Measurements from ENCODE around the gene GABBR1.

GABBR1 gene

DNA sequence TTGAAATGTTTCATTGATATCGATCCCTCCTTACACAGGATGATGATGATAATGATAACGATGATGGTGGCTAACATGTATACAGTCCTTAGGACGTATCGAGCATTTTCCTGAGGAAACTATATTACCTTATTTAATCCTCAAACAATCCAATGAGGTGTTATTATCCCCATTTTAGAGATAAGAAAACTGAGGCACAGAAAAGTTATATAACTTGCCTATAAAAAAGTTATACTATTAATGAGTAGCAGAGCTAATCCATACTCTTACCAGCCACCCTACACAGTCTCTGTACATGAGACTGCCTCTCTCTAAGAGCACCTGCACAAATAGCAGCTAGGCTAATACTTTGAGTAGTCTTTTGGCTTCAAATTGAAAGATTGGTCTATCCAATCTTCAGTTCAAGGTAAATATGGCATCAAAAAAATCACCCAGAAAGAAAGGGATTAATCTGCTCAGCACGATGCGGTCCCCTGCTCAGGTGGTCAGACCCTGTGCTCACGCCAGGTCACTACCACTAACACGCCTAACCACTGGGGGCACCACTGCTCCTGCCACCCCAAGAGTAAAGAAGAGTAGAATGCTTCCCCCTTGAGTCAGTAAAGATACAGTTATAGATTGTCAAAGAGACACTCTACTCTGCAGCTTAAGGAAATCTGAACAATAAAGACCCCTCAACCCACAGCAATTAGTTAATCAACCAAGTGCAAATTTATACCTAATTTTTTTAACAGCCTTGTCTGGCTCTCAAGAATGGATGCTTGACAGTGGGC is 15.0 kb downstream of the GABBR1 start:
- DNase-seq, result no peak

DNA sequence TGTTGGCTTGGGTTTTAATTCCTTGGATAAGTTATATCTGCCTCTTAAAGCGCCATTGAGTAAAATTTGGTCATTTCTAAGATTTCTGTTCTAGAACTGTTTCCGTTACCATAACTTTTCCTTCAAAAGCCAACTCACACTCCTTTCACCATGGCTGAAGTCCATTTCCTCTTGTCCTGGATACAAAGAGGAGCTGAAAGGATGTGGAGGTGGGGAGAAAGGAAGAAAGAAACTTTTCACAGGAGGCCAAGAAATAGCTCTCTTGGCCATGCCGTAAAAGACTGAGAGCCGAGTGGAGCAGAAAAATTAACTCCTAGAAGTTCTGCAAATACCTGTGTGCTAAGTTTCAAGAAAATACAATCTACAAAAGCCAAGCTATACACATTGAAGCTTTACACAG is 21.6 kb downstream of the GABBR1 start:
- DNase-seq, result no peak

DNA sequence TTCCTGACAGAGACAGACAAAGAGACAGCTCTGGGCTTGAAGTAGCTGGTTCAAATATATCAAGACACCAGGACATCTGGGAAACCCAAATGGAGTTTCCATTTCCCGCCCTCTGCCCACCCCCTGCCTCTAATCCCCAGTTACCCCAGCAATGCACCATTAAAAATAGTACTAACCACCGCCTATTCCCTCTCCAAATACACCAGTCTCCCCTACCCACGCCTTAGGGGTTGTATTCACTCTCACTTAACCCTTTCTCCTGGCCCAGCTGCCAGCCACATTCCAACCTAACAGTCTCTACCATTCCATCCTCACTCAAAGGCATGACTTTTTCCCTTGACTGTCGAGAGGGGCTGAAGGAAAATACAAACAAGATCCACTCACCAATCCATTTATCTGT is 22.4 kb downstream of the GABBR1 start:
- DNase-seq, result no peak

DNA sequence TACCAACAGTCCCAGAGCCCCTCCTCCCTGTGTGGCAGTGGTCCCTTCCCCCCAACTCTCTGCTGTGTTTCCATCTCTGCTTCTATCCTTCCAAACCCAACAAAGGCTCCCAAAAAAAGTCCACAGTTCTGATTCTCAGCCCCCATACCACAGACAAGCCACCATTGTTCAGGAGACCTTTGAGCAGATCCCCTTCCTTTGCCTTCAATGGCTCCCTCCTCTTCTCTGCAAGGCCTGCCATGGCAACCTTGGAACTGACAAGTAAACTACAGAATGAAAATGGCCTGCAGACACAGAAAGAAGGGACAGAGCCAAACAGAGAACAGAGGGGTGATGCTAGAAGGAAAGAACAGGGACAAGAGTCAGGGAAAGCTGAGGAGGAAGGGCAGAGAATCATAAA is 24.9 kb downstream of the GABBR1 start:
- DNase-seq, result no peak

DNA sequence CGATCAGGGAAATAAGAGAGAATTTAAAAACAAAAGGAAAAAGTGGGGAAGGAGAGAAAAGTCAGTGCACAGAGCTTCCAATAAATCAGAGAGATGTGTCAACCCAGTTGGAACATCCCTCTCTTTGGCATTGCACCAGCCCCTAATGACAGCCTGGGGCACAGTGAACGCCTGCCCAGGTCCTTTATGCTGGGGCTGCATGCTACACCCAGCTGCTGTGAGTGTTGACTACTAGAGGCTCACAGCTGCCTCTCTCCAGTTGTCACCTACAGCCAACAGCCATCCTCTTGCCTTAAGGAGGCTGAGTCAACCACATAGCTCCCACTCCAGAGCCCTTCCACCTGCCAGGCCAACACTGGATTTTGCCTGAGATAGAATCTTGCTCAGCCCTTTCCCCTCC is 29.1 kb downstream of the GABBR1 start:
- DNase-seq, result no peak

GRCh38 chr6:29603456-29603855 is 29.5 kb downstream of the GABBR1 start:
- DNase-seq, result no peak

- DNase-seq, result no peak
These were observed 30.2 kb downstream of the GABBR1 start for GRCh38 chr6:29602564-29603361.

DNA sequence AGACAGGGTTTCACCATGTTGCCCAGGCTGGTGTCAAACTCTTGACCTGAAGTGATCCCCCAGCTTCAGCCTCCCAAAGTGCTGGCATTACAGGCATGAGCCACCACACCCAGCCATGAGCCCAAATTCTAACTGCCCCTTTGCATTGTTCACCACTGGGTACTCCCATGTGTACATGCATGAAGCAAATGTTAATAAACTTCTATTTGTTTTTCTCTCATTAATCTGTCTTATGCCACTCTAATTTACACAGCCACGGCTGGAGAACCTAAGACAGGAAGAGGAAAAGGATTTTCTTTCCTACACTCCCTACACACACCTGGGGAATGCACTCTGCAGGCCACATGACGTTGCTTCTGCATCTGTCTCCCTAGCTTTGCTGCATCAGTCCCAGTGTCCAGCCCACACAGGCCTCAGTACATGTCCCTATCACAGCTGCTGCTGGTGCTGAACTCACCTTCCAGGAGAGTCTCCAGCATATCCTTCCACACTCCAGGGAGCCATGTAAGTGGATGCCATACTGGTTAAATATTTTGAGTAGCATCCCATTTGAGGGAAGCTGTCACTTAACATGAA is 34.7 kb downstream of the GABBR1 start:
- DNase-seq, result no peak

GRCh38 chr6:29597184-29597583 is 35.8 kb downstream of the GABBR1 start:
- DNase-seq, result no peak

DNA sequence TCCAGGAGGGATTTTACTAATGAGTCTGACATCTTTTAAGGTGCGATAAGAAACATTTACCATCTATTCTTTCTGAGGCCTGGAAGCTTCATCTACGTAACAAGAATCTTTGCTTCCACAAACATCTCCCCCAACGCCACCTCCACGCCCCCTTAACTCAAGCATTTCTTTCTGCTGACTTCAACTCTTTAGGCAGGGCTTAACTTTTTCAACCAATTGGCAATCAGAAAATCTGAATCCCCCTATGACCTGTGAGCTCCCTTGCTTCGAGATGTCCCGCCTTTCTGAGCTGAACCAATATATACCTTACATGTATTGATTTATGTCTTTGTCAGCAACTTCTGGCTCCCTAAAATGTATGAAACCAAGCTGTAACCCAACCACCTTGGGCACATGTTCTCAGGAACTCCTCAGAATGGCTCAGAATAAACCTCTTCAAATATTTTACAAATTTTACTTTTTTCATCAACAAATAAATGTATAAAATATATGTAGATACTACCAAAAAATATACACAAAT is 36.5 kb downstream of the GABBR1 start:
- DNase-seq, result no peak

DNA sequence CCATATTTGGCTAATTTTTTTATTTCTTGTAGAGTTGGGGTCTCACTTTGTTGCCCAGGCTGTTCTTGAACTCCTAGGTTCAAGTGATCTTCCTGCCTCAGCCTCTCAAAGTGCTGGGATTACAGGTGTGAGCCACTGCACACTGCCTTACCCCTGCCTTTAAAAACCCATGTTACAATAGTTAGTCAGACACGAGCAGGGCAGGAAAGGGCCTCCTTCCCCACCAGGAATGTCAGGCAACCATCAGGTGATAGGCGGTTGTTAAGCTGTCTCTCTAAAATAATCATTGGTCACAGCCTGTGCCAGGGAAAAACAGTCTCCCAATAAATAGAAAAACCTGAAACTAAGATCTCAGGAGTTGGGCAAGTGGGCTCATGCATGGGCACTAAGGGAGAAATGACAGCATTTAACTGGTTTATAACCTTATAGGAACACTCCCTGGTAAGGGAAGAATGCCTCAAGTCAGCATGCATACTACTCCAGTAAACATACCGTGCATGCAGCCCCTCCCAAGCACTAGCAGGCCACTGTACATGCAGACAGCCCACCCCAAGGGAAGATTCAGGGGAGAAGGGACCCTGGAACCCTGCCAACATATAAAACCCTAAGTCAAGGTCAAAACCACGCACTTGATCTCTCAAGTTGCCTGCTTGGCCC is 39.7 kb downstream of the GABBR1 start:
- DNase-seq, result no peak

GRCh38 chr6:29591677-29592076 is 41.3 kb downstream of the GABBR1 start:
- DNase-seq, result no peak

- DNase-seq, result no peak
These were observed 42.7 kb downstream of the GABBR1 start for GRCh38 chr6:29590218-29590808.

GRCh38 chr6:29589423-29590048 is 43.4 kb downstream of the GABBR1 start:
- peak; percentile 76 for DNase-seq

- DNase-seq, result no peak
These were observed 48.2 kb downstream of the GABBR1 start, which contains the start of gene OR2H2 for GRCh38 chr6:29584821-29585220. Gene OR2H2, plus strand, starts transcription at chr6:29585121. Its CDS starts 2,824 bp downstream, at chr6:29587945.

- DNase-seq, result no peak
These were observed 55.4 kb downstream of the GABBR1 start for GRCh38 chr6:29577544-29577943.

- no peak for DNase-seq
These were observed 56.9 kb downstream of the GABBR1 start for GRCh38 chr6:29576056-29576455.

- no peak for DNase-seq
These were observed 65.0 kb downstream of the GABBR1 start for GRCh38 chr6:29567991-29568390.

DNA sequence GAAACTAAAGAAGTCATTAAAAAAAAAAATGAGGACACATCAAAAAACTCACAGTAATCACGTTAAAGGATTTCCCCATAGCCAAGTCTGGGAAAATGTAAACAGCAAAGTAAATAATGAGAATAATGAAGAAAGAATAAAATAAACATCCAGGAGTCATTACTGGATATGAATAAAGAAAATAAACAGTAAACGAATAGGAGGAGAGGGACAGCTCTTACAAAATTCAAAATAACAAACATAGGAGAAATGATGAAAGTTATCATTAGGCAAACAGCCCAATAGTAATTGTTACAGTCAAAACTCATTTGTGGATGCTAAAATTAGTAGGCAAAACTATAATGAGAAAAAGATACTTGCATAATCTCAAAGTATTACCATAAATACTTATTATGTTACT is 65.4 kb downstream of the GABBR1 start:
- no peak for DNase-seq

DNA sequence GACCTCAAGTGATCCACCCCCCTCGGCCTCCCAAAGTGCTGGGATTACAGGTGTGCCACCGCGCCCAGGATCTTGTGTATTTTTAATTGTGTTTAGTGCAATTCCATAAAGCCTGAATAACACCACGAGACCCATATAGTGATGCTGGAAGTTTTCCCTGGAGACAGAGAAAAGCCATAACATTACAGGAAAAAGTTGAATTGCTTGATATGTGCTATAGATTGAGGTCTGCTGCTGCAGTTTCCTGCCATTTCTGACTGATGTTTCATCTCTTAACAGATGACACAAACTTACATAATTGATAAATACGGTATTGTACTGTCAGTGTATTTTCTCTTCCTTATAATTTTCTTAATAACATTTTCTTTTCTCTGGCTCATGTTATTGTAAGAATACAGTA is 66.1 kb downstream of the GABBR1 start:
- no peak for DNase-seq

DNA sequence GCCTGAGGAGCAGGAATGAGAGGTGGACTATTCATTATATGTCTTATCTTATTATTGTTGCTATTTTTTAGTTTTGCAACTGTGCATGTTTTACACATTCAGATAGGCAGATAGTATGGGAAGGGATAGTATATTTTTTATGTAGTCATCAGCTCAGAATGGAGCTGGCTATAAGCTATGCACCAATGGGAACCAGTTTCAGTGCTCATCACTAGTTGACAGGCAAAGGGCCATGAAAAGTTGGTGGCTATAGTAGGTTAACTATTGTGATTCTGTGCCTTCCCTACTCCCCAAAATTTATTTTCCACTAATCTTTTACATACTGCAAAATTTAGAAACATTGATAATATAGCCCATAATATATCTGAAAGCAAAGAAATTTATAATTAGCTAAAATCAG is 68.1 kb downstream of the GABBR1 start:
- no peak for DNase-seq

GRCh38 chr6:29563435-29563965 is 69.5 kb downstream of the GABBR1 start:
- DNase-seq, result no peak
